GM18505 (cell line): Measurements from ENCODE around the gene SLC4A1.
"Not testable (repeated sequence)": the region's sequence is repeated elsewhere in the genome, so short reads cannot be mapped to it uniquely, and the experiment has no call there.

Source experiments
- ATAC-seq: cut with Tn5 transposase; IDR thresholded peaks from one replicate; pipeline ENCODE4 v1.9.1; 2021; ENCODE audit not compliant: unreplicated experiment
- POLR2A ChIP-seq: IDR thresholded peaks from 4 replicates; pipeline ENCODE4 v1.6.1; 2011; ENCODE audit warnings: borderline replicate concordance; ENCODE audit not compliant: insufficient read depth, insufficient read length; ENCODE audit errors: extremely low read depth

SLC4A1 gene

GRCh38 chr17:44260296-44260695 lies 7.6 kb downstream of the SLC4A1 start:
- no peak for TF ChIP-seq POLR2A
- no peak for ATAC-seq

GRCh38 chr17:44258811-44259351 lies 9.1 kb downstream of the SLC4A1 start:
- TF ChIP-seq POLR2A: no peak
- ATAC-seq: no peak

DNA sequence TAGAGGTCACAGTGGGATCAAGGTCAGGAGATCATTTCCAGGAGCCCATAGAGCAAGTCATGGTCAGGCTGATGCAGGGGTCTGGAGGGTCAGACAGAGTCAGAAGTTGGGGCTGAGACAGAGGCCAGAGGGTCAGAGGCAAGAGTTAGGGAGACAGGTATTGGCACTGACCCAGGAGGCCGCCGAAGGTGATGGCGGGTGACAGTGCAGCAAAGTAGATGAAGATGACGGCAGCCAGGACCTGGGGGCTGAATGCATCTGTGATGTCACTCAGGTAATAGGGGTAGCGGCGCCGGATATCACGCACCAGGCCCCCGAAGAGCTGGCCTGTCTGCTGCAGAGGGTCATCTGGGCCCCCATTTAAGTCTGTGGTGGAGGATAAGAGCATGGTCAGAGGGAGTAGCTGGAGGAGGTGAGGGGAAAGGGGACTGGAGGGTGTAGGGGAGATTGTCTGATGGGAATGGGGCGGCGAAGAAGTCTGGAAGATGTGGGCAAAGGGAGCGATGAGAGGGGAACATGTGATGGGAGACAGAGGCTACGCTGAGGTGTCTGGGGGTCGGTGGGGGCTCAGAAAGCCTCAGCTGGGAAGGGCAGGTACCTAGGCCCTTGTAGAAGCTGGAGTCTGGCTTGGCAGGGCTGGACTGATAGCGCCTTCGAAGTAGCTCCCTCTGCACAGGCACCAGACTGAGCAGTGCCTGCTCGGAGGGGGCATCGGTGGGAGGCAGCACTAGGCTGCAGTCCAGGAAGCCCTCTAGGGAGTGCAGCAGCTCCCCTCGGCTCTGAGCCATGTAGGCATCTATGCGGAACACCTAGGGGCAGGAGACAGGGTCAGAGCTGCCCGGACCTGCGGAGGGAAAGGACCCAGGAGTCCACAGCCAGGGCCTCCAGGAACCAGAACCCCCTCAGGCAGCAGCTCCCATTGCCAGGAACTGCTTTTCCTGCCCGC lies 9.8 kb downstream of the SLC4A1 start:
- no peak for TF ChIP-seq POLR2A
- ATAC-seq: no peak

DNA sequence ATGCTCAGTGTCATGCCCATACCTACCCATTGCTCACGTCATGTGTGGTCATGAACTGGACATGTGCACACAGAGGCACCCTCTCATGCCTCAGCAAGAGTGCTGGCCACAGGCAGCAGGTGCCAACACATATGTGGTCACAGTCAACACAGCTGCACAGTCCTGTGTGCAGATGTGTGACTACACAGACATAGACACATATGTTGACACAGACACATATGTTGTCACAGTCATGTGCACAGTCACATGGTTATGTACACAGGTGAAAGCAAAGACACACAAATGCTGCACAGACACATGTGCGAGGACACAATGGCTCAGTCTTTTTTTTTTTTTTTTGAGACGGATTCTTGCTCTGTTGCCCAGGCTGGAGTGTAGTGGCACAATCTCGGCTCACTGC lies 11.3 kb downstream of the SLC4A1 start:
- no peak for ATAC-seq
- TF ChIP-seq POLR2A: no peak

GRCh38 chr17:44255915-44256314 lies 12.0 kb downstream of the SLC4A1 start:
- ATAC-seq: no peak
- no peak for TF ChIP-seq POLR2A

DNA sequence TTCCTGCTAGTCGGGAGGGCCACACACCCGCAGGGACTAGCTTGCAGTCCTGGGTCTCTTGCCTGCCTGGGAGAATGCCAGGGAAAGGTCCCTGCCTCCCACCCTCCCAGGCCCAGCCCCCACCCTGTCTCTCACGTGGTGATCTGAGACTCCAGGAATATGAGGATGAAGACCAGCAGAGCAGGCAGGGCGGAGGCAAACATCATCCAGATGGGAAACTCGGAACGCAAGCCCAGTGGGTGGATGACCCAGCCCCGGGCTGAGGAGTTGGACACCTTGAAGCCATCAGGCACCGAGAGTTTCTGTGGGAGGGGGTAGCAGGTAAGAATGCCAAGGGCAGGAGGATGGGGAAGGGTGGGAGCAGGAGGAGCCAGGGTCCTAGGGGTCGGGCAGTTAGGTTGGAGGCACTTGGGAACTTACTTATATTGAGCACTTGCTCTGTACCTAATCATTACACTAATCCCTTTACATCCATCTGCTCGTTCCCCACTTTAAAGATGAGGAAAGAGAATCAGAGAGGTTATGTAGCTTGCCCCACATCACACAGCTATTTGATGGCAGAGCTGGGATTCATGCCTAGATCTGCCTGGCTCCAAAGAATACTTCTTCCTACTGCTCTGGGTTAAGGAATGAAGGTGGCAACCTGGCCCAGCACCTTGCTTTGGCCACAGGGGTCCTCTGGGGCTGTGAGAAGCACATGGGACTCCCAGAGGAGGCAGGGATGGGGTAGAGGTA lies 13.4 kb downstream of the SLC4A1 start:
- no peak for TF ChIP-seq POLR2A
- no peak for ATAC-seq

DNA sequence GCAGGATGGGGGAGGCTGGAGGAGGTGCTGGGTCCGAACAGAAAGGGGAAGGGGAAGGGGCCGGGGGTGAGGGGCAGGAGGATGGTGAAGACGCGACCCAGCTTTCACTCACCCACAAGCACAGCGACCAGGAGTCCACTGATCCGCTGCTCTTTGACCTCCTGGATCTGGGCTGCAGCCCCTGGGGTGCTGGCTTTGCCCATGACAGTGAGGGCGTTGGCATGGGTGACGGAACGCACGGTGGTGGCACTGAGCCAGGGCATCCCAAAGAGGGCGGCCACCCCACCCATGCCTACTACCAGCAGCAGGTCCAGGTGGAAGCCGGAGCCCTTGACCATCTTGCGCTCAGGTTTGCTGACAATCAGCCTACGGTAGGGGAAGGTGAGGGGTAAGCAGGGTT lies 14.9 kb downstream of the SLC4A1 start:
- TF ChIP-seq POLR2A: no peak
- no peak for ATAC-seq

- TF ChIP-seq POLR2A: no peak
- no peak for ATAC-seq
Measured at GRCh38 chr17:44251062-44251461, 16.9 kb downstream of the SLC4A1 start.

DNA sequence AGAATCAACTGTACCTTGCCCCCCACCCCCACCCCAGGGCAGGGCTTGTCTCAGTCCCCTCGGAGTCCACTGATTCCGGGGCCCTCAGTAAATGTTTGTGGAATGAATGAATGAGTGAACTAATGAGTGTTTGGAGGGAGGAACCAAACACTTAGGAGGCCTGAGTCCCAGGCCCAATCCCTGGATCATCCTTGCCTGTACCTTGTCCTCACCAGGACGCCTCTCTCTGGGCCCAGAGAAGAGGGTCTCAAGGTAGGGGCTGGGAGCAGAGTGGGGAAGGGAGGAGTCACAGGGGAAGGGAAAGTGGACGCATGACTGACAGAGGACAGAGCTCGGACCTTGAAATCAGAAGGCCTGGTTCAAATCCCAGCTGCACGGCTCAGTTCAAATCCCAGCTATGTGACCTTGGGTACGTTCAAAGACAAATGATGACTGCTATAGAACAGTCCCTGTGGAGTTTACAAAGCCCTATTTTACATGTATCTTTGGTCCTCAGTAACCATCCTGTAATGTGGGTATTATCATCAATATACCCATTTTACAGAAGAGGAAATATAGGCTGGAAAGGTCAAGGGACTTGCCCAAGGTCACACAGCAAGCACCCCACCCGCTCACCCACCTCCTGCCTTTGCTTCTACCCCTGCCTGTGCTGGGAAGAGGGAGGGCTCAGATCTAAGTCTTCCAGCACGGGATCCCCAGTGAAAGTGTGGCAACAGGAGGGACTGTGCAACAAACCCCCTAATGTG lies 18.3 kb downstream of the SLC4A1 start:
- ATAC-seq: no peak
- TF ChIP-seq POLR2A: no peak

GRCh38 chr17:44247876-44248736 lies 19.8 kb downstream of the SLC4A1 start:
- TF ChIP-seq POLR2A: no peak
- no peak for ATAC-seq

DNA sequence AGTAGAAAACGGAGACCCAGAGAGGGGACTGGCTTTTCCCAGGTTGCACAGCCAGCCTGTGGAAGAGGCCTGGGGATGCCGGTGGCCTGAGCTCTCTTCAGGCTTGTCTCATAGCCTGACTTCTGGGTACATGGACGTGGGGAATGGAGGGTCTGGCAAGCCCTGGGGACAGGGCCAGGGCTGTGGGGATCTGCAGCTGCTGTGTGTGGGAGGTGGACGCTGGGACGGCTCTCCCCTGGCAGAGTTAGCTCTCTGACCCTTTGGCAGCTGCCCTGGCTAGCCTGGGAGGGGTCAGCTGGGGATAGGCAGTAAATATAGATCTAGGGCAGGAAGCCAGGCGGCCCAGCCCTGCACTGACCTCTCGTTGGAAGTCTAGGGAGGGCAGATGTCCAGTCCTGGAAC lies 20.5 kb downstream of the SLC4A1 start:
- TF ChIP-seq POLR2A: no peak
- no peak for ATAC-seq

DNA sequence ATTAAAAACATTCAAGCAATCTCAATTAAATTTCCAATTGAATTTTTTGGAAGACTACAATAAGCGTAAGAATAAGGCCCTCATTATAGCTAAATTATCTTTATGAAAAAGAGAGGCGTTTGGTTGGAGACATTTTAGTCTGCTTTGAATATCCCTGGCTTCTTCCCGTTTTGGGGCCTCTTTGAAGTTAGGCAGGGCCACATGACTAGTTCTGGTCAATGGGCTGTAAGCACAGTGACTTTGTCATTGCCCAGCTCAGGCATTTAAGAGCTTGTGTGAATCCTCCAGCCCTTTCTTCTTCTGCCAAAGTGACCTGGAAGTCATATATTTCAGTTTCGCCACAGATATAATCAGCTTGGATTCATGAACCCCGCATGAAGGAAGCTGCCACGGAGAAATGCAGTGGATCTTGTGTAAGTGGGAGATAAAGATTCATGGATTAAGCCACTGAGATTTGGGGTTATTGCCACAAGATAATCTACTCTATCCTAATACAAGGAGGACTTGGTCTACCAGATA lies 26.8 kb downstream of the SLC4A1 start:
- no peak for TF ChIP-seq POLR2A
- no peak for ATAC-seq

DNA sequence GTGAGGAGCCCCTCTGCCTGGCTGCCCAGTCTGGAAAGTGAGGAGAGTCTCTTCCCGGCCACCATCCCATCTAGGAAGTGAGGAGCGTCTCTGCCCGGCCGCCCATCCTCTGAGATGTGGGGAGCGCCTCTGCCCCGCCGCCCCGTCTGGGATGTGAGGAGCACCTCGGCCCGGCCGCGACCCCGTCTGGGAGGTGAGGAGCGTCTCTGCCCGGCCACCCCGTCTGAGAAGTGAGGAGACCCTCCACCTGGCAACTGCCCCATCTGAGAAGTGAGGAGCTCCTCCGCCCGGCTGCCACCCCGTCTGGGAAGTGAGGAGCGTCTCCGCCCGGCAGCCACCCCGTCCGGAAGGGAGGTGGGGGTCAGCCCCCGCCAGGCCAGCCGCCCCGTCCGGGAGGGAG lies 30.0 kb downstream of the SLC4A1 start:
- ATAC-seq: not testable (repeated sequence)
